22Rv1 (cell line): ENCODE measurements around the gene CLPSL1.

Experiments used
- ZFX ChIP-seq: fragments of 450-650 bp; IDR thresholded peaks from 2 replicates; pipeline ENCODE4 v1.6.1; 2017; ENCODE audit warnings: antibody characterized with exemption, borderline replicate concordance
- TF ChIP-seq, protein P1 (sequence below): fragments of 450-650 bp; IDR thresholded peaks from 2 replicates; pipeline ENCODE4 v1.5.1; 2017; ENCODE audit warnings: mild to moderate bottlenecking

DNA sequence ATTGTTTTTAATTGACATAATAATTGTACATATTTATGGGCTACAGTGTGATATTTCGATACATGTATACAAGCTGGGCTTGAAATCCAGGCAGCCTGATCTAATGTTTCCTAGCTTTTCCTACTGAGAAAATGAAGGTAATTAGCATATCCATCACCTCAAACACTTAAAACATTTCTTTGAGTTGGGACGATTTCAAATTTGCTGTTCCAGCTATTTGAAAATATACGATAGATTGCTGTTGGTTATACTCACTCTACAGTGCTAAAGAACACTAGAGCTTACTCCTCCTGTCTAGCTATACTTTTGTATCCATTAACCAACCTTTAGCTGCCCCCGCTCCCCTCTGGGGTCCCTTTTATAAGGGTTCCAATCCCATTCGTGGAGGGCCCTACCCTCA, 29.0 kb downstream of the CLPSL1 start:
- TF ChIP-seq, protein P1, sequence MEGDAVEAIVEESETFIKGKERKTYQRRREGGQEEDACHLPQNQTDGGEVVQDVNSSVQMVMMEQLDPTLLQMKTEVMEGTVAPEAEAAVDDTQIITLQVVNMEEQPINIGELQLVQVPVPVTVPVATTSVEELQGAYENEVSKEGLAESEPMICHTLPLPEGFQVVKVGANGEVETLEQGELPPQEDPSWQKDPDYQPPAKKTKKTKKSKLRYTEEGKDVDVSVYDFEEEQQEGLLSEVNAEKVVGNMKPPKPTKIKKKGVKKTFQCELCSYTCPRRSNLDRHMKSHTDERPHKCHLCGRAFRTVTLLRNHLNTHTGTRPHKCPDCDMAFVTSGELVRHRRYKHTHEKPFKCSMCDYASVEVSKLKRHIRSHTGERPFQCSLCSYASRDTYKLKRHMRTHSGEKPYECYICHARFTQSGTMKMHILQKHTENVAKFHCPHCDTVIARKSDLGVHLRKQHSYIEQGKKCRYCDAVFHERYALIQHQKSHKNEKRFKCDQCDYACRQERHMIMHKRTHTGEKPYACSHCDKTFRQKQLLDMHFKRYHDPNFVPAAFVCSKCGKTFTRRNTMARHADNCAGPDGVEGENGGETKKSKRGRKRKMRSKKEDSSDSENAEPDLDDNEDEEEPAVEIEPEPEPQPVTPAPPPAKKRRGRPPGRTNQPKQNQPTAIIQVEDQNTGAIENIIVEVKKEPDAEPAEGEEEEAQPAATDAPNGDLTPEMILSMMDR, result no peak
- TF ChIP-seq ZFX, result no peak
